SU-DHL-6 (cell line): Measurements from ENCODE around the gene NUS1.
A peak's percentile ranks its signal among the peaks of the same experiment; 100 is the strongest.

ENCODE experiments used
- H2AFZ ChIP-seq: fragments of 200-600 bp; sonication (generic); 2 replicates; pipeline ENCODE4 v1.6.1; 2014; ENCODE audit warnings: low read depth, mild to moderate bottlenecking, moderate library complexity, mixed read lengths, antibody characterized with exemption, low read length; ENCODE audit not compliant: severe bottlenecking
- H3F3A ChIP-seq: fragments of 200-600 bp; shearing (Covaris generic); 2 replicates; pipeline ENCODE4 v1.6.0; 2016; ENCODE audit warnings: antibody characterized with exemption, mild to moderate bottlenecking; ENCODE audit not compliant: insufficient read depth
- H3K27ac ChIP-seq: fragments of 200-600 bp; sonication (generic); 2 replicates; pipeline ENCODE4 v1.5.1; 2016; ENCODE audit warnings: low read depth, mild to moderate bottlenecking, low read length, moderate library complexity, mixed read lengths
- H3K27me3 ChIP-seq: fragments of 200-600 bp; sonication (generic), shearing (Covaris generic); 2 replicates; pipeline ENCODE4 v1.6.0; 2014; ENCODE audit warnings: mild to moderate bottlenecking, low read length
- H3K36me3 ChIP-seq: fragments of 200-600 bp; sonication (generic); 2 replicates; pipeline ENCODE4 v1.6.1; 2014; ENCODE audit warnings: mild to moderate bottlenecking, low read length, mixed read lengths
- H3K4me2 ChIP-seq: fragments of 300-600, 200-600 bp; shearing (Covaris generic), sonication (generic); 2 replicates; pipeline ENCODE4 v1.6.0; 2014; ENCODE audit warnings: low read length, low read depth, mild to moderate bottlenecking; ENCODE audit not compliant: poor library complexity, severe bottlenecking
- H3K4me3 ChIP-seq: fragments of 200-600 bp; sonication (generic); 2 replicates; pipeline ENCODE4 v1.5.1; 2014; ENCODE audit warnings: antibody characterized with exemption, low read length, mild to moderate bottlenecking, mixed read lengths; ENCODE audit not compliant: insufficient read depth, poor library complexity, severe bottlenecking
- H3K79me2 ChIP-seq: fragments of 200-600 bp; sonication (generic); 2 replicates; pipeline ENCODE4 v1.6.1; 2014; ENCODE audit warnings: mild to moderate bottlenecking, low read length, moderate library complexity; ENCODE audit not compliant: insufficient read depth
- H3K9ac ChIP-seq: fragments of 200-600 bp; sonication (generic); 2 replicates; pipeline ENCODE4 v1.7.0; 2014; ENCODE audit warnings: mild to moderate bottlenecking, low read length
- H3K9me2 ChIP-seq: fragments of 200-600 bp; sonication (generic); replicated peaks from 2 replicates; pipeline ENCODE4 v1.6.1; 2014; ENCODE audit warnings: low read length; ENCODE audit not compliant: insufficient read depth
- H3K9me3 ChIP-seq: fragments of 200-600 bp; sonication (generic); 2 replicates; pipeline ENCODE4 v1.6.1; 2014; ENCODE audit warnings: low read length, mixed read lengths; ENCODE audit not compliant: insufficient read depth
- H4K20me1 ChIP-seq: fragments of 200-600 bp; sonication (generic); 2 replicates; pipeline ENCODE4 v1.6.1; 2014; ENCODE audit warnings: low read depth, mild to moderate bottlenecking, antibody characterized with exemption, low read length, moderate library complexity, mixed read lengths
- CTCF ChIP-seq: fragments of 200-600 bp; sonication (generic); IDR thresholded peaks from one replicate; pipeline ENCODE4 v1.5.1; 2017; ENCODE audit warnings: antibody characterized with exemption, mild to moderate bottlenecking, low read length, moderate library complexity; ENCODE audit not compliant: insufficient read depth, poor library complexity, severe bottlenecking
- EZH2phosphoT487 ChIP-seq: fragments of 200-600 bp; sonication (generic), shearing (Covaris generic); conservative IDR thresholded peaks from 2 replicates; pipeline ENCODE4 v1.6.1; 2018; ENCODE audit warnings: mild to moderate bottlenecking, antibody characterized with exemption, low read length, moderate library complexity, mixed read lengths

The NUS1 gene

GRCh38 chr6:117674991-117675657 lies at the start of gene NUS1:
NUS1 (plus strand) TSS chr6:117675469; CDS start chr6:117675671, 202 bp downstream.
- Histone ChIP-seq H3K9me2 (no peaks in the 10 kb centered on the region), H3F3A (no peaks in the 10 kb centered on the region), H3K9ac (peak within 1 kb of the TSS; percentile 98), H4K20me1 (peaks cover 7% of the 10 kb centered on the region; the same call in 1 of the 2 replicates), H3K27me3 (no peaks in the 10 kb centered on the region), H3K79me2 (peaks cover 62% of the 10 kb centered on the region), H3K4me3 (peak within 1 kb of the TSS; percentile 94), H3K27ac (peak within 1 kb of the TSS; percentile 29; the same call in 1 of the 2 replicates), H3K4me2 (peak within 1 kb of the TSS; percentile 94), H3K36me3 (no peaks in the 10 kb centered on the region), H2AFZ (peak within 1 kb of the TSS; percentile 99), H3K9me3 (no peaks in the 10 kb centered on the region)
- no peak for TF ChIP-seq EZH2phosphoT487
- peak; percentile 85 for TF ChIP-seq CTCF

- Histone ChIP-seq H3K4me3 (no peak overlapping the region), H3K9ac (no peak overlapping the region), H3K79me2 (no peaks in the 10 kb centered on the region), H3K9me3 (peaks cover 30% of the 10 kb centered on the region; the same call in 1 of the 2 replicates), H3K4me2 (no peak overlapping the region), H3K27ac (no peak overlapping the region), H3F3A (no peaks in the 10 kb centered on the region), H3K9me2 (no peaks in the 10 kb centered on the region), H4K20me1 (no peaks in the 10 kb centered on the region), H3K27me3 (no peaks in the 10 kb centered on the region), H2AFZ (no peak overlapping the region), H3K36me3 (peaks cover 5% of the 10 kb centered on the region; the same call in 1 of the 2 replicates)
- TF ChIP-seq EZH2phosphoT487 (no peak), CTCF (no peak)
Observed at GRCh38 chr6:117627533-117627932, 47.7 kb upstream of the NUS1 start.

GRCh38 chr6:117629119-117629660 lies 46.1 kb upstream of the NUS1 start:
- H3F3A ChIP-seq = no peaks in the 10 kb centered on the region
- H4K20me1 ChIP-seq = no peaks in the 10 kb centered on the region
- H2AFZ ChIP-seq = no peak overlapping the region
- no peaks in the 10 kb centered on the region for H3K9me2 ChIP-seq
- peaks cover 19% of the 10 kb centered on the region; the same call in 1 of the 2 replicates for H3K9me3 ChIP-seq
- no peaks in the 10 kb centered on the region for H3K79me2 ChIP-seq
- no peak for TF ChIP-seq EZH2phosphoT487
- no peak for TF ChIP-seq CTCF
- H3K36me3 ChIP-seq = peaks cover 5% of the 10 kb centered on the region; the same call in 1 of the 2 replicates
- H3K27me3 ChIP-seq = no peaks in the 10 kb centered on the region
- H3K4me2 ChIP-seq = no peak overlapping the region
- H3K27ac ChIP-seq = no peak overlapping the region
- H3K9ac ChIP-seq = no peak overlapping the region
- H3K4me3 ChIP-seq = no peak overlapping the region
